GM21737 (cell line): ENCODE measurements around the gene CROCC2.

Experiments
- ATAC-seq: cut with Tn5 transposase; IDR thresholded peaks from one replicate; pipeline ENCODE4 v1.9.1; 2021; ENCODE audit warnings: mild to moderate bottlenecking, moderate library complexity; ENCODE audit not compliant: unreplicated experiment

The CROCC2 gene

GRCh38 chr2:240906141-240906910 is at the start of gene CROCC2:
CROCC2 (plus strand) TSS chr2:240906336; CDS start chr2:240906514, 178 bp downstream.
- ATAC-seq: no peak

GRCh38 chr2:240857039-240858008 is 48.8 kb upstream of the CROCC2 start:
- ATAC-seq: no peak

- no peak for ATAC-seq
Measured at GRCh38 chr2:240858321-240858720, 47.8 kb upstream of the CROCC2 start.

- no peak for ATAC-seq
Measured at GRCh38 chr2:240858871-240859270, 47.3 kb upstream of the CROCC2 start.

- no peak for ATAC-seq
Measured at GRCh38 chr2:240861547-240861946, 44.6 kb upstream of the CROCC2 start.

GRCh38 chr2:240864475-240864874 is 41.7 kb upstream of the CROCC2 start:
- ATAC-seq: no peak

GRCh38 chr2:240865391-240865790 is 40.7 kb upstream of the CROCC2 start:
- ATAC-seq: no peak

GRCh38 chr2:240868286-240869108 is 37.6 kb upstream of the CROCC2 start, which contains the start of gene AGXT:
AGXT (plus strand) TSS chr2:240868824; CDS start chr2:240868866, 42 bp downstream.
- ATAC-seq: no peak

- ATAC-seq: no peak
Measured at GRCh38 chr2:240869109-240869955, 36.8 kb upstream of the CROCC2 start.

GRCh38 chr2:240869956-240870875 is 35.9 kb upstream of the CROCC2 start:
- ATAC-seq: no peak

- no peak for ATAC-seq
Measured at GRCh38 chr2:240871071-240871958, 34.8 kb upstream of the CROCC2 start.

- ATAC-seq: no peak
Measured at GRCh38 chr2:240872317-240873097, 33.6 kb upstream of the CROCC2 start.

GRCh38 chr2:240873098-240873788 is 32.9 kb upstream of the CROCC2 start:
- no peak for ATAC-seq

GRCh38 chr2:240873805-240874714 is 32.1 kb upstream of the CROCC2 start:
- no peak for ATAC-seq

GRCh38 chr2:240874715-240875227 is 31.4 kb upstream of the CROCC2 start:
- ATAC-seq: no peak
